GM18508 (cell line): Measurements from ENCODE around the gene OSMR.

ENCODE experiments used
- ATAC-seq: cut with Tn5 transposase; IDR thresholded peaks from one replicate; pipeline ENCODE4 v1.9.1; 2021; ENCODE audit warnings: moderate number of reproducible peaks; ENCODE audit not compliant: insufficient read depth, unreplicated experiment

OSMR gene

DNA sequence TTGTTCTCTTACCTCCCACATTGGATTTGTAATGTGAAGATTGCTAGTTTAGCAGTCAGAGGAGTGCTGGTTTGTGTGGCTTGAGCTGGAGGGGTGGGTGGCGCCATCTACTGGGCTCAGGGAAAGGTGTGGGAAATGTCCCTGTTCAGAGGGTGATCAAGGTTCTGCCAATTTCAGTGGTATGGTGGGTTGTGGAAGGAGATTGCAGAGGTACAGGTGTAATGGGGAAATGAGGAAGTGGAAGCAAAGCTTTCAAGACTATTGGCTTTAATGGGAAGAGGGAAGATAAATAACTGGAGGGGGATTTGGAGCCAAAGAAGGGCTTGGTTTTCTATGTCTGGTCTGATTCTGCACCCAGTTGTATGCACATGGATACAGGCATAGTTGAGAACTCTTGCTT lies 76.4 kb downstream of the OSMR start:
- ATAC-seq, result peak; percentile 58

DNA sequence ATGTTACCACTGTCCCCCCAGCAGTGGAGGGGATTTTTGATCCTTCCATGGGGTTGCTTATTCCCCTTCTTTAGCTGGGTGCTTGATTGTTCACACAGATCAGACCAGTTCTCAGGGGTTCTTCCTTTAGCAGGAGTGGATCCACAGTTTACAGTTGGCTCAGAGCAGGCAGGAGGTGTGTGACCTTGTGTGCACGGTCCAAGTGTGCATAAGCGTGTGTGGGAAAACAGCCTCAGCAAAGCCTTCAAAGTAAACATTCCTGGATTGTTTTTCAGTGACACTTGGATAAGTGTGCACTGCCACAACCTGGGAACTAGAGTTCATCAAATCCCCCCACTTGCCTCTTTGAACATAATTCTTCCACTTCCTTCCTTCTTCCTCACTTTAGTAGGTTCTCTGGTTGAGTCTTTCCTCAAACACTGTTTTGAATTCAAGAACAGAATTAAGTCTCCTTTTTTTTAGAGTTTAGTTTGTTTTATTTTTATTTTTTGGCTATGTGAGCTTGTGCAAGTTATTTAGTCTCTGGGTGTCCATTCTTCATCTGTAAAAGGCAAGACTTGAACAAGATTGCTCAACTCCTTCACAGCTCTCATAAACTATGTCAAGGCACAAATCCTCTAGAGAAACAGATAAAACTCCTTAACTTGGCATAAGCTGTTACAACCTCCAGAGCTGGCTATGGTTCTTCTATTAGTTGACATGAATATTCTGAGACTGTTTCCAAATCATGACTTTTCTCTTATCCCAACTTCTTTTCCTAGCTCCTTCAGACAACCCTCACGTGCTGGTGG lies 78.0 kb downstream of the OSMR start:
- no peak for ATAC-seq

DNA sequence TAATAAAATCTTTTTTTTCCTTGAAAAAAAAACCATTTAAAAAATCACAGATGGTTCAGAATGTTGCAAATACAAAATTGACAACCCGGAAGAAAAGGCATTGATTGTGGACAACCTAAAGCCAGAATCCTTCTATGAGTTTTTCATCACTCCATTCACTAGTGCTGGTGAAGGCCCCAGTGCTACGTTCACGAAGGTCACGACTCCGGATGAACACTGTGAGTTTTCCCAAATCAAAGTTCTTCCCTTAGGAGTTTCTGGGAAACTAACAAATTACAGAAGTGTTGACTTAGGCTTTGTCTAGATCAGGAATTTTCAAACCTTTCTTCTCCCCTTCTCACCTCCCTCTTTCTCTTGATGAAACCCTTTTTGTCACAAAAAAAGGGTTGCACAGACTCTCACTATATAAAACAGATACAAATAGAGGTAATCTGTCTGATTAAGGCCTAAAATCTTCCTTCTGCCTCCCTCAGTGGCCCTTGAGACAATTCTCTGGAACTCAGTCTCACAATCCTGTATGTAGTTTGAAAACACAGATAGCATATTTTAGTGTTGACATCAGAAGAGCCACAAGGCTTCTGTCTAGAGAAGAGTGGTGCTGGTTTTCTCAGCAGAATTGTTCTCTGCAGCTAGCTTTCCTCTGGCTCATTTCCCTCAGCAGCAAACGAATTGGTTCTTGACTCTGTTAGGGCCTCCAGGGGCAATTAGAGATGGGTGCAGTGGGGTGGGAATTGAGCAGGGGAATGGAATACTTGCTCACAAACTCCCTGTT lies 79.5 kb downstream of the OSMR start:
- ATAC-seq, result no peak

DNA sequence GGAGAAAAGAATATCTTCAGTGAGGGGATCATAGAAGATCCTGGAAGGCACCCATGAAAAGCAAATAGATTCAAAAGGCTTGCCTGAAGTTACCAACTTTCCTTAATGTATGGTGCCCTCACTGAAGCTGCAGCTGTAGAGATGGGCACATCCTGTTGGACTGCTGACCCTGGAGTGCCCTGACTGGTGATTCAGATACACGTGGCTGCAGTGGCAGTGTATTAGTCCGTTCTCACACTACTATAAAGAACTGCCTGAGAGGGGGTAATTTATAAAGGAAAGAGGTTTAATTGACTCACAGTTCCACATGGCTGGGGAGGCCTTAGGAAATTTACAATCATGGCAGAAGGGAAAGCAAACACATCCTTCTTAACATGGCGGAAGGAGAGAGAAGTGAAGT lies 80.3 kb downstream of the OSMR start:
- ATAC-seq, result no peak

DNA sequence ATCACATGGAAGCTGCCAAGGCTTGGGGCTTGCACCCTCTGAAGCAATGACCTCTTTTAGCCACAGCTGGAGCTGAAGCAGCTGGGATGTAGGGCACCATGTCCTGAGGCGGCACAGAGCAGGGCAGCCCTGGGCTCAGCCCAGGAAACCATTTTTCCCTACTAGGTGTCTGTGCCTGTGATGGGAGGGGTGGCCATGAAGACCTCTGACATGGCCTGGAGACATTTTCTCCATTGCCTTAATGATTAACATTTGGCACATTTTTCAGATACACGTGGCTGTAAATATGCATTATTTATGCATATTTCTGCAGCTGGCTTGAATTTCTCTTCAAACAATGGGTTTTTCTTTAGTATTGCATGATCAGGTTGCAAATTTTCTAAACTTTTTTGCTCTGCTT lies 81.7 kb downstream of the OSMR start:
- ATAC-seq, result no peak

DNA sequence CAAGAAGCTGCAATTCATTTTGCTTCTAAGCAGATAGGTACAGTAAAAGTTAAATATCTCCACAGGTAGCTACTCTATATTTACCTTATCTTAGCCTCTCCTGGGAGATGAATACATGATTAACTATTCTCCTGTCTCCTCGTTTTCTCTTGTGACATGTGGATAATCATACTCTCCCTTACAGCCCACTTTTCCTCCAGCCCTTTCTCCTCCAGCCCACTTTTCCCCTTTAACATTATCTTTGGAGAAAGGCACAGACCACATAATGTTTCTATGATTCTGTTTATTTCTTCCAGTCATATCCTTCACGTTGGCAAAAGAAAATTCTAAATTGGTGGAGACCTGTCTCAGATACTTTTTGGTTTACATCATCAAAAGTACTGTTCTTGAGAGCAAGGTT lies 84.0 kb downstream of the OSMR start:
- ATAC-seq, result no peak

DNA sequence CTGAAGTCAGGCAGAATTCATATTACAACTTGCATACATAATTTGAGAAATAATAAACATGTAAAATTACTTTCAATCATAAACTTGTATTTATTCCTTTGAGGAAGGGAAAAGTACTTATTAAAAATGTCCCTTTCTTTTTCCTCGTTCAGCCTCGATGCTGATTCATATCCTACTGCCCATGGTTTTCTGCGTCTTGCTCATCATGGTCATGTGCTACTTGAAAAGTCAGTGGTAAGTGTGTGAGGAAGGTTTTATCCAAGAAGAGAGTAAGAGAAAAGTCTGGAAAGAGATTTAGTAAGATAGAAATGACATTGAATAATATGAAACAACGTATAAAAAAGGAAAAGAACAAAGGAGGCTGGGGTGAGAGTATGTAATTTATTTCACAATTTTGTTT lies 85.9 kb downstream of the OSMR start:
- ATAC-seq, result no peak

DNA sequence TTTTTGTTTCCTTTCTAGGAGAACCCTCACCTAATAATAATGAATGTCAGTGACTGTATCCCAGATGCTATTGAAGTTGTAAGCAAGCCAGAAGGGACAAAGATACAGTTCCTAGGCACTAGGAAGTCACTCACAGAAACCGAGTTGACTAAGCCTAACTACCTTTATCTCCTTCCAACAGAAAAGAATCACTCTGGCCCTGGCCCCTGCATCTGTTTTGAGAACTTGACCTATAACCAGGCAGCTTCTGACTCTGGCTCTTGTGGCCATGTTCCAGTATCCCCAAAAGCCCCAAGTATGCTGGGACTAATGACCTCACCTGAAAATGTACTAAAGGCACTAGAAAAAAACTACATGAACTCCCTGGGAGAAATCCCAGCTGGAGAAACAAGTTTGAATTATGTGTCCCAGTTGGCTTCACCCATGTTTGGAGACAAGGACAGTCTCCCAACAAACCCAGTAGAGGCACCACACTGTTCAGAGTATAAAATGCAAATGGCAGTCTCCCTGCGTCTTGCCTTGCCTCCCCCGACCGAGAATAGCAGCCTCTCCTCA lies 87.1 kb downstream of the OSMR start:
- ATAC-seq, result no peak

DNA sequence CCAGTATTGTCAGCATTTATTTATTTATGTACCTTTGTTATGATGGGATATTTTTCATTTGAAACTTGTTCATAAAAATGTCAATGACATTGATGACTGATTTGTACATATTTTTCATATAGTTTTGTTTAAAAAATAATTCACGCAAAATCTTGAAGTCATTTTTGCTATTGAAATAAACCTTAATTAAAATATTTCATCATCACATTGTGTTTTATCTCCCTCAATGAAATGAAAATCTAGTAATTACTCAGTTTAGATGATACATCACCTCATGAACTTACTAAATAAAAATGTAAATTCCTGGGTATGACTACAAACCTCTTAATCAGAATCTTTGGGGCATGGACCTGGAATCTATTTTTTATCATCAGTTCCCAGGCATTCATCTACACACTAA lies 89.6 kb downstream of the OSMR start:
- no peak for ATAC-seq

DNA sequence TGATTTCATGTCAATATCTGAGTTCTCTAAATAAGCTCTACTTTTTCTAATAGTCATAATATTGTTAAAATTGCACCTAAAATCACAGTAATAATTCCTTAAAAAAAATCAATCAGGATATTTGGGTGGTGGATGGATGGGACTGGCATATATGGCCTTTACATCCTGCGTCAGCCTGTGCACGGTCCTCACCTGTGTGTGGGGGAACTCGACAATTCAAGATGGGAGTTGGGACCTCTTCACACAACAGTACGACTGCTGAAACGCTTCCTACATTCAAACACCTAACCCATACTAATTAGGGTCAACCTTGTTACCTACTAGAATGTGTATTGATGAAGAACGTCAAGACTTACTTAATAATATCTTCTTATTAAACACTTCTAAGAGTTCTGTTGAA lies 90.5 kb downstream of the OSMR start:
- no peak for ATAC-seq

DNA sequence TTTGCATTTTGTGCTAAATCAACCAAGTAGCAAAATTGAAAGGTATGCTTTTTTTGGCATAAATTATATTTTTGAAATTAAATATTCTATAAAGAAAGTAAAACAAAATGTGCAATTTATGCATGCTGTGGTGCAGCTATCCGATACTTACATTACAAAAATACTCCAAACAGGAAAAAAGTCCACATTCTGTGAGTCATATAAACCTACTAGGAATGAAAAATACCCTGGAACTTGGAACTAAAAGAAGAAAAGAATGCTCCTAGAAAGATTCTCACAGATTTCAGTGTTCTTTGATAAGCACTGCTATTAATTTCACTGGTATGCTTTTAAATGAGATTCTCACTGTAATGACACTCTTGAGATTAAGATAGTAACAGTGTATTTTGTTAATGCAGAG lies 92.6 kb downstream of the OSMR start:
- ATAC-seq, result no peak

DNA sequence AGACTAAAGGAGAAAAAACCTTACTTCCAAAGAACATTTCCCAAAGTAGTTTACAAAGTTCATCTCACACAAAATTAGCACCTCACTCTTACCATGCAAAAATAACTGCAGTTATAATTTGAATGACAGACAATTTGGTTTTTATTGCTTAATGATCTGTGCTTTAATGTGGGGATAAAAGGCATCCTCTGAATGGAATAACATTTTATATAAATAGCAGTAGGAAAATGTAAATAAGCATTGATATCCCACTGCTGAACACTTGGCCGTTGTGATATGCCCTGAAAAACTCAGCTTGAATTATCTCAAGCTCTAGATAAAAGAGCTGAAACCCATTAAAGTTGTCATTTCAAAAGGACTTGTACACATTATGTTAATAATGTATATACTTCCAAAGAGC lies 93.2 kb downstream of the OSMR start:
- no peak for ATAC-seq

DNA sequence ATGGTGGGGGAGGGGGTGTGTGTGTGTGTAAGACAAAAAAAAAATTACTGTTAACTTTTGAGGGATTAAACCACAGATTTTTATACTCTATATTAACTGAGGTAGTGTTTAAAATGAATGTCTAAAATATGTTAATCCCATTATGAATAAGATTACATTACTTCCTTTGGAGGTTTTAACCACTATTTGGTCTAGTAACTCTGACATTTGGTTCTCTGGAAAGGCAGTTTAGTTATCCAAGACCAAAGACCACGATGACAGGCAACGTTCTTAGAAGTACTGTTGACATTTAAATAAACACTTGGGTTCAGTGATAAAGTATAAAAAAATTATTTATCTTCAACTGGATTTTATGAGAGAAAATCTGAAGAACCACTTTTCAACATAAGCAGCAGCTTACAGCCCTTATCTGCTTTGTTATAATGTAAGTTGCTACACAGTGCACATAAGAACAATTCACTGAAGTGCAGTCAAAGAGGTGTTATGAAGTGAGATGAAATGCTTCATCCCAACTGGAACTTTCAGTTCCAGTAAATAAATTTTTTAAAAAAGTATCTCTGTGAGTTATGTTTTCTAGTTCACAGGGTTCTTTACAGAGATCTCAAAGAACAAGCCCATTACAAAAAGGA lies 94.5 kb downstream of the OSMR start:
- no peak for ATAC-seq

DNA sequence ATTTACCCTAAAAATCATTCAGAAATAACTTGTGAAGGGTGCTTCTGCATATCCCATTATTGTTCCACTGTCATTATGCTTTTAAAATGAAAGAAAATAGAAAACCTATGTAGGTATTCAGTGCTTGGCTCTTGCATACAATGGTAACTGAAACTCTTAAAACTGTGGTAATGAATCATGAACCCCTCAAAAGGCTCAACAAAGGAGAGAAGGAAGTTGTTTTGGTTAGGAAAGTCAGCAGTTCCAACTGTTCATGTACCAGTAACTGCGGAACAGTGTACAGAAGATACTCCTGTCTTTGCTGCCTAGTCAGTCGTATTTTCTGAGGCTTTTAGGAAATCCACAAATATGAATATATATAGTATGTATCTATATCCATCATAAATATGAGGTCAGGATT lies 96.1 kb downstream of the OSMR start:
- ATAC-seq, result no peak

DNA sequence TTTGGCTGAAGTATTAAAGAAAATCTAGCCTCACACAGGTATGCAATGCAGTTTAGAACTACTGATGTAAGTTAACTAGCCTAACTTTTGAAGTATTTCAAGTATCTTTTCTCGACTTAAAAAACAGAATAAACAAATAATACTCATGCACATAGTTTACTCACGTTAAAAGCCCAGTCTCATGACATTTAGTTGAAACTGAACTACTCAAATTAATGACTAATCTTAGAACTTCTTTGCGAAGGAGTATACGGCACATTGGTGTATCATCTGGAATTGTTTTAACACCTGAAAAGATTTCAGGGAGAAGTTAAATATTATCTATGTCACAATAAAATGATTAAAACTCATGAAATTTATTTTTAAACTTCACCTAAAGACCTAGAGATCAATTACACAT lies 98.5 kb downstream of the OSMR start:
- no peak for ATAC-seq

DNA sequence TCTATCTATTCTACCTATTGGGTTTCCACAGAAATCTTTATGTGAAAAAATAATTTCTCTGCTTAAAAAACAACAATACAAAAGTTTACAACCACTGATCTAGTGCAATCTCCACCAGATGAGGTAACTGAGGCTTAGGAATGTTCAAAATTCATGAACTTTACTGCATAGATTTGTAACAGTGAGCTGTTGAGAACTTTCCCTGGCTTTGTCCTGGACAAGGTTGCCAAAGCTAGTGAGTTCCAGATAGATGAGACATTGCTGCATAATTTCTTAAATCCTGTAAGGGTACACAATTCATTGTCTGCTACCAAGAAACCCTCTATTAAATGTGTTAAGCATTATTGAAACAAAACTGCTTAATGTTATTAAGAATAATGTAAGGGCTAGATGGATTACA lies 102.7 kb downstream of the OSMR start:
- ATAC-seq, result no peak

DNA sequence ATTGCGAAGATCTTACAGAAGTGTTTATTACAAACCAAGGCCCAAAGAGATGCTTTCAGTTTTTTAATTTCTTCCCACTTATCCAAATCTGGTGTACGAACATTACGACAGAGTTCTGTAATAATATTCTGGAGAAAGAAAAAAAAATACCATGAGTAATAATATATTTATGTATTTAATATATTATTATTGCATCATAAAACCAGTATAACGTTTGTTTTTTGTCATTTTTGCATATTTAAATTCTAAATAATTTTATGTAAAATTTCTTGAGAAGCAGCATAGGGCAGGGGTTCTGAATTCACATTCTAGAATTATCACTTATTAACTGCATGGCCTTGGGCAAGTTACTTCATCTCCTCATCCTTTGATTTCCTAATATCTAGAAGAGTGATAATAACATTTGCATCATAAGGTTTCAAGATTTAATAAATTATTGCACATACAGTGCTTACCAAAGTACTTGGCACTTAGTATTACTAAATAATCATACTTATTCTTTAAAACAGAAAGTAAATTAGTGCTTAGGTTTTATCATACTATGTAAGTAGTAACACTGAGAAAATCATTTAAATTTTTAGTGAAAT lies 107.7 kb downstream of the OSMR start:
- ATAC-seq, result no peak

DNA sequence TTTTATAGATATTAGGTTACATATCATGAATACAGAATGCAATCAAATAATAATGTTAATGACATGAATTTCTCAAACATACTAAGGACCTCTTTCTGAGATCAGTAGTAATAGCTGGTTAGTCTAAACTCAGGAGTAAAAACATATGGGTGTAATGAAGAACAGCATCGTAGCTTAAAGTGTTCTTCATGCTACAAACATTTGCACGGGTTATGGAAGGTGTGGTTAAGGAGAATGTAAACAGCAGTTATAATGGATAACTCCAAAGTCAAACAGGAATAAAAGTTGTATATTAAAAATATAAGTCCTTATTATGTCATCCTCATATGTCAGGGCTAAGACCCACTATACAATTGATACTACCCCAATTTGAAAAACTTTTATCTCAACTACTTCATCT lies 115.9 kb downstream of the OSMR start:
- ATAC-seq, result no peak

DNA sequence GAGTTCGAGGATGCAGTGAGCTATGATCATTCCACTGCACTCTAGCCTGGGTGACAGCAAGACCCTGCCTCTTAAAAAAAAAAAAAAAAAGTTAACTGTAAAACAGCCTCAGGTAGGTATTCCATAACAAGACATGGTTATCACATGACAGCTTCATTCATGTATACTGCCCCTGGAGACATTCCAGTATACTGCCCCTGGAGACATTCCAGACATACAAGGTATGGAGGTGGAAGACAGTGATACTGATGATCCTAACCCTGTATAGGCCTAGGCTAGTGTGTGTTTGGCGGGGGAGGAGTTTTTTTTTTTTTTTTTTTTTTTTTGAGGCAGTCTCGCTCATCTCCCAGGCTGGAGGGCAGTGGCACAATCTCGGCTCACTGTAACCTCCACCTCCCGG lies 122.9 kb downstream of the OSMR start:
- no peak for ATAC-seq

DNA sequence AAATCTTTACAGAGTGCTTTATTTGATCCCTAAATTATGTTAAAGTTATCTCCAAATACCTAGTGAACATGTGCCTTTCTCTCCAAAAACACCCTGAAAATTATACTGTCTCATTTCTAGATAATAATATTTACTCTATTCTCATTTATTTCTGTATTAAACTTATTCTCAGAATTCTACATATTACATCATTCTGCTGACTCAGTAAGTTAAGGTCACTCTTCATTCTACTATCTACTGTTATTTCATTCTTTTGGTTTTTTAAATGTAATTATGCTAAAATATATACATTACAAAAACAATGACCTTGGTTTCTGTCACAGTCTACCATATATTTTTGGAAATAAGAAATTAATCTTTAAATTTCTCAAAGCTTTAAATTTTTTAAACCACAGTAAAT lies 132.2 kb downstream of the OSMR start:
- no peak for ATAC-seq

DNA sequence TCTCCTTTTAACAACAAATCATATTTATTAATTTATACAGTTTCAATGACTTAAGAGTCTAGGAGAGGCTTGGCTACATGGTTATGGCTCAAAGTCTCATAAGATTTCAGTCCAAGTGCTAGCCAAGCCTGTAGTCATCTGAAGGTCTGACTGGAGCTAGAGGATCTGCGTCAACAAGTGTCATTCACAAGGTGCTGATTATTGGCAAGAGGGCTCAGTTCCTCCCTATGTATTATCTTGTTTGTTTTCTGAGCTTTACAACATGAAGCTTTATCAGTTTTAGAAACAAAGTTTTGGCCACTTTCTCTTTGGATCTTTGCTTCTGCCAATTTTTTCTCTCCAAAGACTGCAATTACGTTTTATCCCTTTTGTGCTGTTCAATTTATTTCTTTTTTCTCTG lies 133.7 kb downstream of the OSMR start:
- ATAC-seq, result no peak
